Activated CD4-positive, alpha-beta memory T cell treated with anti-CD3 and anti-CD28 coated beads, Interleukin-2, amount 10 ng/mL, durations not matched to agents 7 days and 5 days (primary cell): Measurements from ENCODE around the gene IL15RA. TPM values are rescaled to one million over a fixed set of nuclear protein-coding genes. Genes with fewer than 3 reads are reported as not detected.
"Not testable (repeated sequence)": the region's sequence is repeated elsewhere in the genome, so short reads cannot be mapped to it uniquely, and the experiment has no call there.

ENCODE experiments used
- CTCF ChIA-PET: fragments of 350-600 bp; sonication (Branson Sonifier 250); formaldehyde crosslinking; loops from one replicate; lab custom pipeline; 2021; ENCODE audit warnings: antibody characterized with exemption, inconsistent platforms; lab: Charles Lee
- POLR2A ChIA-PET: fragments of 350-600 bp; sonication (Branson Sonifier 250); formaldehyde crosslinking; loops from one replicate; lab custom pipeline; 2021; ENCODE audit warnings: antibody characterized with exemption; lab: Charles Lee
- DNase-seq: peaks from one replicate; pipeline ENCODE4 v3.0.0-alpha.2; 2020
- H3K27ac Mint-ChIP-seq: one replicate; pipeline ENCODE4 v1.8.0; 2021; ENCODE audit warnings: mild to moderate bottlenecking, mixed read lengths
- H3K27me3 Mint-ChIP-seq: one replicate; pipeline ENCODE4 v1.8.0; 2021; ENCODE audit warnings: mixed read lengths
- H3K36me3 Mint-ChIP-seq: one replicate; pipeline ENCODE4 v1.8.0; 2021; ENCODE audit warnings: low read depth, mixed read lengths
- H3K4me1 Mint-ChIP-seq: one replicate; pipeline ENCODE4 v1.8.0; 2021; ENCODE audit warnings: mixed read lengths
- H3K4me3 Mint-ChIP-seq: one replicate; pipeline ENCODE4 v1.8.0; 2021; ENCODE audit warnings: mild to moderate bottlenecking, mixed read lengths
- H3K9me3 Mint-ChIP-seq: one replicate; pipeline ENCODE4 v1.8.0; 2021; ENCODE audit warnings: mixed read lengths
- total RNA-seq, 2 experiments: library from RNA; stranded (reverse); gene quantifications; one replicate each; pipeline ENCODE4 v1.2.3, GENCODE V29; 2021

The IL15RA gene
- total RNA-seq, 2 experiments from 2014 or later = 22.1 to 24.5 TPM

GRCh38 chr10:5952731-5953385, 24.5 kb downstream of the IL15RA start:
- Mint-ChIP-seq H3K27me3 (no peaks in the 10 kb centered on the region), H3K36me3 (peaks cover 23% of the 10 kb centered on the region), H3K27ac (no peak overlapping the region), H3K9me3 (no peaks in the 10 kb centered on the region), H3K4me3 (no peak overlapping the region), H3K4me1 (no peaks in the 10 kb centered on the region)
- DNase-seq = no peak
- CTCF ChIA-PET = no interaction called here
- POLR2A ChIA-PET = interaction anchor here (1.0 kb wide), 1 partner anchor 35 kb away, joined by 4 read pairs; no protein-coding TSS in a partner anchor

DNA sequence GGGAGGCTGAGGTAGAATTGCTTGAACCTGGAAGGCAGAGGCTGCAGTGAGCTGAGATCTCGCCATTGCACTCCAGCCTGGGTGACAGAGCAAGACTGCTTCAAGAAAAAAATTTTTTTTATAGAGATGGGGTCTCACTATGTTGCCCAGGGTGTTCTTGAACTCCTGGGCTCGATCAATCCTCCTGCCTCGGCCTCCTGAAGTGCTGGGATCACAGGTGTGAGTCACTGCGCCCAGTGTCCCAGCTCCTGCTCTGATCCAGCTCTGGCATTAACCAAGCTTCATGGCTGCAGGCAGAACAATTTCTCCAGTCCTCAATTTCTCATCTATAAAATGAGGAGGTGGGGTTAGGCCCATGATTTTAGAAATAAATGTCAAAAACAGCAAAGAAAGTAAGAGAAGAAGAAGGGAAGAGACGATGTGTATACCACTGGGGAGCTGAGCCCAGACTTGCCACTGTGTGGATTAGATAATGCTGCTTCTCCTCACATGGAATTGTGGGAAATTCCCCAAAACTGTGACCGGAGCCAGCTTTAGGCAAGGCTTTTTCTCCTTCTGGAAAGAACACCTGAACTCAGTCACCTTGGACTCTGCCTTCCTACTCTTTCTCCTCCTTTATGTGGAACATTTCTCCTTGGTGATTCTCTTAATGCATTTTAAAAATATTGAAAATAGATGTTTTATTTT, 25.5 kb downstream of the IL15RA start:
- H3K4me1 Mint-ChIP-seq = no peaks in the 10 kb centered on the region
- H3K36me3 Mint-ChIP-seq = peaks cover 21% of the 10 kb centered on the region
- H3K4me3 Mint-ChIP-seq = no peak overlapping the region
- ChIA-PET POLR2A (no interaction called here), CTCF (no interaction called here)
- no peak for DNase-seq
- no peaks in the 10 kb centered on the region for H3K27me3 Mint-ChIP-seq
- no peaks in the 10 kb centered on the region for H3K9me3 Mint-ChIP-seq
- H3K27ac Mint-ChIP-seq = no peak overlapping the region

GRCh38 chr10:5951167-5951711, 26.1 kb downstream of the IL15RA start:
- no peaks in the 10 kb centered on the region for H3K9me3 Mint-ChIP-seq
- H3K36me3 Mint-ChIP-seq = peaks cover 20% of the 10 kb centered on the region
- peaks cover under 1% of the 10 kb centered on the region for H3K4me1 Mint-ChIP-seq
- H3K4me3 Mint-ChIP-seq = no peak overlapping the region
- no peak for DNase-seq
- POLR2A ChIA-PET = no interaction called here
- CTCF ChIA-PET = interaction anchor here (0.7 kb wide), 1 partner anchor 16 kb away, joined by 7 read pairs; no protein-coding TSS in a partner anchor
- H3K27ac Mint-ChIP-seq = no peak overlapping the region
- H3K27me3 Mint-ChIP-seq = no peaks in the 10 kb centered on the region

DNA sequence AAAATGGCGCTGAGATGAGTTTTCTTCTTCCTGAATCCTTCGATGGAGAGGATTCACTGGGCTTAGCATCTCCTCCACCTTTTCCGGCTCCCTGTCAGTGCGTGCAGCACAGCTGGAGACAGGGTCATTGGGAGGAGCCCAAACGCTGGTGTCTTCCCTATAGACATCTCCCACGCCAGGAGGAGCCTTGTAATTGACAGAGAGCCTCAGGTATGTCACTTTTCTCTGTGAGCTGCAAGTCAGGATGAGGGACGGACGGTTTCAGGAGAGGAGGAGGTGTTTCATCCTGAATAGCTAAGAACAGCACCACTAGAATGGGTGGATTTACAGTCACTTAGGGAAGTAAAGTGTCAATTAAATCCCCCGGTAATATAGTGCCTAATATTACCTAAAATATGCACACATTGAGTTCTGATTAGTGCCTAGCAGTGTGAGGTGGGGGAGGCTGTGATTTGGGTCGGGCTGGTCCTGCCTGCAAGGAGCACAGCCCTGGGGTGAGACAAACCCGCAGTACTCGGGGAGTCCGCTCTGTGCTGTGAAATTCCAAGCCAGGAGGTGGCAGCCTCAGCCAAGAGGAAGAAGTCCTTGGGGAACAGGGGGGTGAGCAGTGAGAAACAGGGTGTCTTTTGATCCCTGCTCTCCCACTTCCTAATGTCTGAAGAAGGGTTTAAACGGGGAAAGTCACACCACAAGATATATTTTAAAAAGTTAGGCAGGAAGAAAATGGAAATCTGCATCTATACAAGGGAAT, 28.2 kb downstream of the IL15RA start:
- ChIA-PET POLR2A (interaction anchor here (0.6 to 0.9 kb wide), 2 partner anchors 12 to 181 kb away, joined by 3 read pairs; no protein-coding TSS in a partner anchor), CTCF (interaction anchor here (0.7 kb wide), 1 partner anchor 146 kb away, joined by 3 read pairs; no protein-coding TSS in a partner anchor)
- Mint-ChIP-seq H3K36me3 (peaks cover 17% of the 10 kb centered on the region), H3K4me1 (peaks cover 7% of the 10 kb centered on the region), H3K27me3 (no peaks in the 10 kb centered on the region), H3K4me3 (no peak overlapping the region), H3K9me3 (no peaks in the 10 kb centered on the region), H3K27ac (no peak overlapping the region)
- DNase-seq = peak; percentile 33

DNA sequence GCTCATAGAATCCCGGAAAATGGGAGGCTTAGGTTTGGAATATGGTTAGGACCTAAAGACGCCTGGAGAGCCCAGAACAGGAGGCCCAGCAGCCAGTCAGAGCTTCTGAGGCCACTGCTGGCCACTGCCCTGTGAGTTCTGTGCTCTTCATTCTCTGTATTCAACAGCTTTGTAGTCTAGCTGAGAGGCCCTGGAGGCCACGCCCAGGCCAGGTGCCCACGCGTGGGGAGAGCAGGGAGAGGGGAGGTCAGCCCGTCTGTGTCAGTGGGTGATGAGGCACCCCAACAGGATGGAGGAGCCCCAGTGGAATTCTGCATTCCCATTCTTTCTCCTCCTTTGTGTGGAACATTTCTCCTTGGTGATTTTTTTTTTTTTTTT, 29.1 kb downstream of the IL15RA start:
- CTCF ChIA-PET = interaction anchor here (0.7 kb wide), 1 partner anchor 145 kb away, joined by 3 read pairs; no protein-coding TSS in a partner anchor
- no peaks in the 10 kb centered on the region for H3K27me3 Mint-ChIP-seq
- POLR2A ChIA-PET = interaction anchor here (0.9 kb wide), 1 partner anchor 11 kb away, joined by 3 read pairs; no protein-coding TSS in a partner anchor
- H3K4me3 Mint-ChIP-seq = no peak overlapping the region
- peaks cover 7% of the 10 kb centered on the region for H3K4me1 Mint-ChIP-seq
- H3K9me3 Mint-ChIP-seq = no peaks in the 10 kb centered on the region
- no peak for DNase-seq
- H3K36me3 Mint-ChIP-seq = peaks cover 11% of the 10 kb centered on the region
- H3K27ac Mint-ChIP-seq = no peak overlapping the region

GRCh38 chr10:5947471-5948207, 29.7 kb downstream of the IL15RA start:
- no peak for DNase-seq
- Mint-ChIP-seq H3K4me3 (no peak overlapping the region), H3K9me3 (no peaks in the 10 kb centered on the region), H3K27ac (no peak overlapping the region), H3K36me3 (peaks cover 6% of the 10 kb centered on the region), H3K27me3 (no peaks in the 10 kb centered on the region), H3K4me1 (peaks cover 7% of the 10 kb centered on the region)
- ChIA-PET POLR2A (no interaction called here), CTCF (no interaction called here)

GRCh38 chr10:5946786-5947185, 30.6 kb downstream of the IL15RA start:
- DNase-seq = no peak
- H3K4me1 Mint-ChIP-seq = peaks cover 7% of the 10 kb centered on the region
- no peak overlapping the region for H3K4me3 Mint-ChIP-seq
- POLR2A ChIA-PET = no interaction called here
- H3K36me3 Mint-ChIP-seq = peaks cover under 1% of the 10 kb centered on the region
- CTCF ChIA-PET = interaction anchor here (0.6 kb wide), 1 partner anchor 229 kb away, joined by 4 read pairs; no protein-coding TSS in a partner anchor
- H3K9me3 Mint-ChIP-seq = no peaks in the 10 kb centered on the region
- no peaks in the 10 kb centered on the region for H3K27me3 Mint-ChIP-seq
- no peak overlapping the region for H3K27ac Mint-ChIP-seq

GRCh38 chr10:5946419-5946775, 30.9 kb downstream of the IL15RA start:
- H3K9me3 Mint-ChIP-seq, DNase-seq, H3K36me3 Mint-ChIP-seq, POLR2A ChIA-PET, H3K4me1 Mint-ChIP-seq, H3K27me3 Mint-ChIP-seq, H3K4me3 Mint-ChIP-seq, H3K27ac Mint-ChIP-seq: not testable (repeated sequence)
- CTCF ChIA-PET = interaction anchor here (0.6 kb wide), 1 partner anchor 228 kb away, joined by 4 read pairs; no protein-coding TSS in a partner anchor

DNA sequence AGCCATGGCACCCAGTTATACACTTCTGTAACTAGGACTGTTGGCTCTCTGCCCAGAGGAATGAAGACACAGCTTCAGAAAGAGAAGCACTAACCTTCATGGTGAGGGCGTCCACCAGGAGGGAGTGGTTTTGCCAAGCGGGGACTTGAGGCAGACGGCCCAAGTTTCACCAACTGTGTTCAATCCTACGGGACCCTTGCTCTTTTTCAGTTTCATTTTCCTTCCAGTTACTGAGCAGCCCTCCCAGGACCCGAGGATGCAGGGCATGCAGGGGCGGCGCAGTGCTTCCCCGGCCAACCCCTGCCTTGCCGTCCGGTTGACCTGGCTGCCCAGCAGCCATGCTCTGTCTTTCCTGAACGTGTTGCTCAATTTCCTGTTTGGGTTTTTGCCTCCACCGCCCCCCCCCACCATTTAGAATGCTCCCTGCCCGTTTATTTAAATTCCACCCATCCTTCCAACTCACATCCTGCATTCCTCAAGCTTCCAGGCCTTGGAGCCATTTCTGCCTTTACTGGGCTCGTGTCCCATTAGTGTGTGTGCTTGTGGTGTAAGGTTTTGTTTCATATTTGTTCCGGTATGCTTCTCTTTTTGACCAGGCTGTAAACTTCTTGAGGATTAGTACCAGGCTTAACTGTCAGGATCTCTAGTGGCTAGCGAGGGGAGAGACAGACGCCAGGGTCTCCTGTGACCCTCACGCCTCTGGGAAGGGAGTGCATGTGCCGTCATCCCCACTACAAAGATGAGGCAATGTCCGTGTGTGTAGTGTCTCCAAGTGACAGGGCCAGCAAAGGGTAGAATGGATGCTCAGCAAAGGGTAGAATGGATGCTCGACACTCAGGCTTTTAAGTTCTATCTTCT, 31.6 kb downstream of the IL15RA start:
- no peaks in the 10 kb centered on the region for H3K27me3 Mint-ChIP-seq
- H3K36me3 Mint-ChIP-seq = no peaks in the 10 kb centered on the region
- H3K27ac Mint-ChIP-seq = no peak overlapping the region
- peaks cover 7% of the 10 kb centered on the region for H3K4me1 Mint-ChIP-seq
- DNase-seq = no peak
- CTCF ChIA-PET = no interaction called here
- POLR2A ChIA-PET = no interaction called here
- H3K9me3 Mint-ChIP-seq = no peaks in the 10 kb centered on the region
- no peak overlapping the region for H3K4me3 Mint-ChIP-seq

DNA sequence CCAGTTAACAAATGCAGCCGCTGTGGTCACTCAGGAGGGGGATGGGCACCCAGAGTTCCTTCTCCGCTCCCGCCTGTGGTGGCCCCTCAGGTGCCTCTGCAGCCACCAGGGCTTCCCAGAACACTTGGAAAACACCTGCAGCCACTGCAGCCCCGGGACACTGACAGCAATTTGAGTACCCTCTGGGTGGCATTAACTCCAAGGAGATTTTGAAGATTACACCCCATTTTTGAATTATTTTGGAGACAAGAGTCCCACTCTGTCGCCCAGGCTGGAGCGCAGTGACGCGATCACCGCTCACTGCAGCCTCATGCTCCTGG, 32.2 kb downstream of the IL15RA start:
- H3K4me1 Mint-ChIP-seq = peaks cover 7% of the 10 kb centered on the region
- no peak for DNase-seq
- no peaks in the 10 kb centered on the region for H3K27me3 Mint-ChIP-seq
- no peak overlapping the region for H3K27ac Mint-ChIP-seq
- CTCF ChIA-PET = no interaction called here
- H3K4me3 Mint-ChIP-seq = no peak overlapping the region
- no peaks in the 10 kb centered on the region for H3K36me3 Mint-ChIP-seq
- H3K9me3 Mint-ChIP-seq = no peaks in the 10 kb centered on the region
- POLR2A ChIA-PET = no interaction called here

DNA sequence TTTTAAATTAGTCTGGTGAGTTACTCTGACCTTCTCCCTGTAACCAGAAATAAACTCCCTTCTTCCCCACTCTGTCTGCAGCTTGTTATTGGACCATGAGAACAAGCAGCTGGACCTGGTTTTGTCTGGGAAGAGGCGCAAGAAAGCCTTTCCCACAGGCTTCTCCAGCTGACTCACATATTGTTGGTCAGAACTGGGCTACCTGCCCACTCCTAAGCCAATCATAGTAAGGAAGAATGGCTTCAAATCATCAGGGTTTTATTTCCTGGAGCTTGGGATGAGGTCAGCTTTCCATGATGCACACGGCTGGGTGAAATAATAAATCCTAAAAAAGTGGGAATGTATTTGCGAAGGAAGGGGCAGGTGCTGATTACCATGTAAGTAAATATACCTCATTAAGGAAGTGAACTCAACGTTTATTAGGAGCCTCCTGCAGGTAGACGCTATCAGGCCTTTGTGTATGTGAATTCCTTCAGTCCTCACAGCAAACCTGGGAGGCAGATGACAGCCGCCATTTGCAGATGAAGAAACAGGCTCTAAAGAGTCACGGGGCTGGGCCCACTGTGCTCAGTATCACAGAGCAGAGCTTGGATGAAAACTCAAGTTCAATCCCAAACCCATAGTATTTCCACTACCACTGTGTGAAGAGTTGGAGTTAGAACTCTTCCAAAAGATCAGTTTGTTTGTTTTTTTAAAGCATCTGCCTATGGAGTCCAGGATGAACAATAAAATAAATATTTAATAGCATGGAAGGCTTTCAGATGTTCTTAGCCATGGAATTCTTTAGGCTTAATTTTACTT, 32.8 kb downstream of the IL15RA start:
- CTCF ChIA-PET = interaction anchor here (0.6 kb wide), 1 partner anchor 15 kb away, joined by 3 read pairs; no protein-coding TSS in a partner anchor
- POLR2A ChIA-PET = no interaction called here
- no peaks in the 10 kb centered on the region for H3K9me3 Mint-ChIP-seq

More for the DNA sequence above, 32.8 kb downstream of the IL15RA start:
- no peak overlapping the region for H3K4me3 Mint-ChIP-seq
- peaks cover 7% of the 10 kb centered on the region for H3K4me1 Mint-ChIP-seq
- no peak overlapping the region for H3K27ac Mint-ChIP-seq
- DNase-seq = no peak
- no peaks in the 10 kb centered on the region for H3K27me3 Mint-ChIP-seq
- H3K36me3 Mint-ChIP-seq = no peaks in the 10 kb centered on the region
